ENCODE data around the gene NOL4L.

The NOL4L gene

DNA sequence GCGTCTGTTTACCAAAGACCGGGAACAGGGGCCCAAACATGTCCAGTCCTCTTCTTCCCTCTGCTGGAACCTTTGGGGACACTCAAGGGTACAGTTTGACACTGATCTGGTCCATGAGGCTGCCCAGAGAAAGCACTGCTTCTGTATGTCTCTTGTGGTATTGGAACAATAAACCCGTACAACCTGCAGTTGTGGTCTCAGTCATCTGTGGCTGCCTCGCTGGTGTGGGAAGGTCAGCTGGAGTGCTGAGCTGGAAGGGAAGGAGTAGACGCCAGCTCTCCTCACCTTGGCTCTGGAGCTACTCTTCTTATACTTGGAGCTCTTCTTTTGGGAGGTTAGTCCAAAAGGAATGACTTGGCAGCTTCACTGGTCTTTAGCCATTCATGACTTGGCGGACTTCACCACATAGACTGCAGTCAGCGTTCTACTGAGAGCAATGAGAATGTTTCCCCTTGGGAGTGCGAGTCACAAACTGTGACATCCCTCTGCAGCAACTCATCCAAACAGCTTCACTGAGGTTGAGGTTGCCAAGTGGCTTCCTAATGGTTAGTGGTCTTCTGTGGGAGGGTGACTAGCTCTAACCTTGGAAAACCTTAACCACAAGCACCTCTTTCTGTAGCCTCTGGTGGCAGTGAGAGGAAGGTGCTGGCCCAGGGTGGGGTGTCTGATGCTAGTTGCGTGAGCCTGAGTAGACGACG lies 145.9 kb downstream of the NOL4L start:
- no peaks in the 10 kb centered on the region for H3K79me2 ChIP-seq (ENCODE audit: control insufficient read depth, insufficient read depth, low read length, poor library complexity)
- H3K27ac ChIP-seq (ENCODE audit: low read depth, low read length) = no peak overlapping the region
- H3K4me3 ChIP-seq (ENCODE audit: low read depth, low read length) = no peak overlapping the region
- H3K27me3 ChIP-seq (ENCODE audit: insufficient read depth, low read length) = no peaks in the 10 kb centered on the region
- H3K4me2 ChIP-seq (ENCODE audit: low read length) = no peak overlapping the region
- H3K18ac ChIP-seq (ENCODE audit: low read length) = no peak overlapping the region
- peaks cover 49 to 58% of the 10 kb centered on the region in 2 experiments for H3K36me3 ChIP-seq (ENCODE audit: control insufficient read depth in 1 of 2, insufficient read depth in 2 of 2, low read length in 2 of 2)
- no peaks in the 10 kb centered on the region for H3K79me1 ChIP-seq (ENCODE audit: low read length)
- no peak overlapping the region for H4K12ac ChIP-seq (ENCODE audit: low read depth, low read length)
- H2BK120ac ChIP-seq (ENCODE audit: insufficient read depth, low read length, poor library complexity) = no peak overlapping the region
- H2BK12ac ChIP-seq (ENCODE audit: low read length) = no peak overlapping the region
- H3K9ac ChIP-seq (ENCODE audit: low read length) = no peak overlapping the region
- no peak overlapping the region for H2BK5ac ChIP-seq (ENCODE audit: low read depth, low read length, poor library complexity)
- H3K9me3 ChIP-seq (ENCODE audit: insufficient read depth, low read depth, low read length) = peaks cover 2% of the 10 kb centered on the region
- H3K4ac ChIP-seq (ENCODE audit: low read depth, low read length) = no peak overlapping the region
- H2AK5ac ChIP-seq (ENCODE audit: low read length) = no peak overlapping the region
- no peak overlapping the region for H4K8ac ChIP-seq (ENCODE audit: low read depth, low read length)
- peaks cover 6 to 8% of the 10 kb centered on the region in 2 experiments for H3K4me1 ChIP-seq (ENCODE audit: control insufficient read depth in 1 of 2, insufficient read depth in 2 of 2, low read length in 2 of 2)
- H3K23ac ChIP-seq (ENCODE audit: low read length) = no peak overlapping the region
- no peak overlapping the region for H2AFZ ChIP-seq (ENCODE audit: insufficient read depth, low read length, poor library complexity)
- DNase-seq = no peak
- no peak overlapping the region for H3K14ac ChIP-seq (ENCODE audit: low read length)
- no CpG with 5 or more reads among the region's 11 CpGs for WGBS (ENCODE audit: extremely low coverage, insufficient coverage, insufficient read length)
- no peak overlapping the region for H4K91ac ChIP-seq (ENCODE audit: low read depth, low read length)

DNA sequence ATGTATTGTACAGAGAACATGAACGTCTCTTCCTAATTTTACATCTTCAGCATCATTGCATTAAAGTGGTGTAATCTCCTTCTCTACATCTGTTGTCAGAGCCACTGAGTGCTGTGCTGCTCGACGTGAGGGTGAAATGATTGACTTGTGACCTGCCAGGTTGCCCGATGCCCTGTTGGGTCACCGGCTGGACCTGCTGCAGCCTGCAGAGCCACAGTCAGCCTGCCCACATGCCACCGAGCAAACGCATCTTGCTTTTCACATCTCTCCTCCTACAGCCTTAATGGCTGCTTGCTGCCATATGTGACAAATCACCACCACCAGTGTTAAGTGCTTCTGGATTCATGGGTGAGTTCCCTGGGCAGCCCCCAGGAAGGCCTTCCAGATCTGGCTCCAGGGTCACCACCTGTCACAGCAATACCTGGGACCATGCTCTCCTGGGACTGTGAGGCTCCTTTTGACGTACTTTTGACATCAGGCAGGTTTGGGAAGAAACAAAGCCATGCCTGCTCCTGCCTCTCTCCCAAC lies 146.7 kb downstream of the NOL4L start:
- H2BK120ac ChIP-seq (ENCODE audit: insufficient read depth, low read length, poor library complexity) = no peak overlapping the region
- H3K27ac ChIP-seq (ENCODE audit: low read depth, low read length) = no peak overlapping the region
- H3K79me1 ChIP-seq (ENCODE audit: low read length) = no peaks in the 10 kb centered on the region
- H3K4me1 ChIP-seq (ENCODE audit: control insufficient read depth in 1 of 2, insufficient read depth in 2 of 2, low read length in 2 of 2) = peaks cover 6 to 8% of the 10 kb centered on the region in 2 experiments
- no peak overlapping the region for H3K23ac ChIP-seq (ENCODE audit: low read length)
- H3K14ac ChIP-seq (ENCODE audit: low read length) = no peak overlapping the region
- H3K4me2 ChIP-seq (ENCODE audit: low read length) = no peak overlapping the region
- H3K4me3 ChIP-seq (ENCODE audit: low read depth, low read length) = no peak overlapping the region
- no peak overlapping the region for H3K4ac ChIP-seq (ENCODE audit: low read depth, low read length)
- no peaks in the 10 kb centered on the region for H3K79me2 ChIP-seq (ENCODE audit: control insufficient read depth, insufficient read depth, low read length, poor library complexity)
- H3K36me3 ChIP-seq (ENCODE audit: control insufficient read depth in 1 of 2, insufficient read depth in 2 of 2, low read length in 2 of 2) = peaks cover 54 to 63% of the 10 kb centered on the region in 2 experiments
- H2BK12ac ChIP-seq (ENCODE audit: low read length) = no peak overlapping the region
- H3K9ac ChIP-seq (ENCODE audit: low read length) = no peak overlapping the region
- H2AK5ac ChIP-seq (ENCODE audit: low read length) = no peak overlapping the region
- no peak overlapping the region for H2BK5ac ChIP-seq (ENCODE audit: low read depth, low read length, poor library complexity)
- H4K91ac ChIP-seq (ENCODE audit: low read depth, low read length) = no peak overlapping the region
- no peak overlapping the region for H4K12ac ChIP-seq (ENCODE audit: low read depth, low read length)
- H2AFZ ChIP-seq (ENCODE audit: insufficient read depth, low read length, poor library complexity) = no peak overlapping the region
- no peak for DNase-seq
- H4K8ac ChIP-seq (ENCODE audit: low read depth, low read length) = no peak overlapping the region
- peaks cover 2% of the 10 kb centered on the region for H3K9me3 ChIP-seq (ENCODE audit: insufficient read depth, low read depth, low read length)
- H3K18ac ChIP-seq (ENCODE audit: low read length) = no peak overlapping the region
- H3K27me3 ChIP-seq (ENCODE audit: insufficient read depth, low read length) = no peaks in the 10 kb centered on the region
- no CpG with 5 or more reads among the region's 8 CpGs for whole genome bisulfite sequencing (ENCODE audit: extremely low coverage, insufficient coverage, insufficient read length)

DNA sequence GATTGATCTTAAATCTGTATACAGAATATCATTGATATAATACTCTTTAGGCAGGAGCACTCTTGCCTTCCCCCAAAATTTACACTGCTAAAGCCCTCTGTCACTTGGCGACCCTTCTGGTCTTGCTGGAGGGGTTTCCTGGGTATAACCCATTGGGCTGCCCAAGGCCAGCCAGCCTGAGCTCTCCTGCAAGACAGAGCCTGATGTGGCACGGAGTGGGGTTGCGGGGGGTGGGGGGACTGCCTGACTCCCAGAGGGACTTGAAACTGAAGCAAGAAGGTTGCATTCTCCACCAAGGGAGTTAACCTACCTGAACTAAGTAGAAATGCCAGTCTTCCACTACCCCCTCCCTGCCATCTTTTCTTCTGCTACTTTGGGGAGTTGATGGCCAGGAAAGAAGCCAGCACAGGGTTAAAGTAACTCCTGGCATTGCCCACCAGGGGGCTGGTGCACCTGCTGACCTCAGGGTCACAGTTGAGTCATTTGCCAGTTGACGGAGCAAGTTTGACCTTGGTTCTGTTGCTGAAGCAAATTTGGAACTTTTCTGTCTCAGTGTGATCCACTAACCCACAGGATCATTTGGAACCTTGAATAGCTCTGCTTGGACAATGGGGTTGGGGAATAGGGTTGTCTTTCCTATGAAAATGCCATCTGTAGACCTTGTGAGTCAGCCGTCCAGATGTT lies 147.6 kb downstream of the NOL4L start:
- H4K12ac ChIP-seq (ENCODE audit: low read depth, low read length) = no peak overlapping the region
- no peak overlapping the region for H4K91ac ChIP-seq (ENCODE audit: low read depth, low read length)
- H2BK12ac ChIP-seq (ENCODE audit: low read length) = no peak overlapping the region
- no peak overlapping the region for H3K9ac ChIP-seq (ENCODE audit: low read length)
- no peak overlapping the region for H3K23ac ChIP-seq (ENCODE audit: low read length)
- peaks cover 58 to 67% of the 10 kb centered on the region in 2 experiments for H3K36me3 ChIP-seq (ENCODE audit: control insufficient read depth in 1 of 2, insufficient read depth in 2 of 2, low read length in 2 of 2)
- peaks cover 6 to 7% of the 10 kb centered on the region in 2 experiments for H3K4me1 ChIP-seq (ENCODE audit: control insufficient read depth in 1 of 2, insufficient read depth in 2 of 2, low read length in 2 of 2)
- H3K18ac ChIP-seq (ENCODE audit: low read length) = no peak overlapping the region
- WGBS (ENCODE audit: extremely low coverage, insufficient coverage, insufficient read length) = no CpG with 5 or more reads among the region's 5 CpGs
- H2AFZ ChIP-seq (ENCODE audit: insufficient read depth, low read length, poor library complexity) = no peak overlapping the region
- H2AK5ac ChIP-seq (ENCODE audit: low read length) = no peak overlapping the region
- no peak overlapping the region for H3K4ac ChIP-seq (ENCODE audit: low read depth, low read length)
- no peak overlapping the region for H2BK120ac ChIP-seq (ENCODE audit: insufficient read depth, low read length, poor library complexity)
- H3K79me2 ChIP-seq (ENCODE audit: control insufficient read depth, insufficient read depth, low read length, poor library complexity) = no peaks in the 10 kb centered on the region
- H3K9me3 ChIP-seq (ENCODE audit: insufficient read depth, low read depth, low read length) = peaks cover 2% of the 10 kb centered on the region
- H3K4me3 ChIP-seq (ENCODE audit: low read depth, low read length) = no peak overlapping the region
- H3K79me1 ChIP-seq (ENCODE audit: low read length) = no peaks in the 10 kb centered on the region
- no peak overlapping the region for H2BK5ac ChIP-seq (ENCODE audit: low read depth, low read length, poor library complexity)
- H4K8ac ChIP-seq (ENCODE audit: low read depth, low read length) = no peak overlapping the region
- H3K4me2 ChIP-seq (ENCODE audit: low read length) = no peak overlapping the region
- H3K27ac ChIP-seq (ENCODE audit: low read depth, low read length) = no peak overlapping the region
- peak in 1 of 2 donors; percentile 19 for DNase-seq
- no peaks in the 10 kb centered on the region for H3K27me3 ChIP-seq (ENCODE audit: insufficient read depth, low read length)
- H3K14ac ChIP-seq (ENCODE audit: low read length) = no peak overlapping the region

DNA sequence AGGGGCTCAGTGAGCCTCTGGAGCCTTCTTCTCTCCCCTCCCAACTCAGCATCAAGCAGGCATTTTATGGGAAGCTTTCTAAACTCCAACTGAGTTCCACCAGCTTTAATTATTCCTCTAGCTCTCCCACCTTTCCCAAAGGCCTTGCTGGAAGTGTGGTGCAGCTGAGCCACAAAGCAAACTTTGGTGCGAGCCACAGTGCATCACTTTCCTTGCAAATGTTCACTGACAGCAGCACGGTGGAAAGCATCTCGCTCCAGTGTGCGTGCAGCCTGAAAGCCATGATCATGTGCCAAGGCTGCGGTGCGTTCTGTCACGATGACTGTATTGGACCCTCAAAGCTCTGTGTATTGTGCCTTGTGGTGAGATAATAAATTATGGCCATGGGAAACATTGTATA lies 148.2 kb downstream of the NOL4L start:
- H3K79me1 ChIP-seq (ENCODE audit: low read length) = no peaks in the 10 kb centered on the region
- H3K23ac ChIP-seq (ENCODE audit: low read length) = no peak overlapping the region
- H4K8ac ChIP-seq (ENCODE audit: low read depth, low read length) = no peak overlapping the region
- H2BK120ac ChIP-seq (ENCODE audit: insufficient read depth, low read length, poor library complexity) = no peak overlapping the region
- H3K36me3 ChIP-seq (ENCODE audit: control insufficient read depth in 1 of 2, insufficient read depth in 2 of 2, low read length in 2 of 2) = peaks cover 60 to 71% of the 10 kb centered on the region in 2 experiments
- no peak overlapping the region for H2AFZ ChIP-seq (ENCODE audit: insufficient read depth, low read length, poor library complexity)
- H4K91ac ChIP-seq (ENCODE audit: low read depth, low read length) = no peak overlapping the region
- no peak overlapping the region for H3K4ac ChIP-seq (ENCODE audit: low read depth, low read length)
- no peak overlapping the region for H3K9ac ChIP-seq (ENCODE audit: low read length)
- DNase-seq = no peak
- no peak overlapping the region for H3K14ac ChIP-seq (ENCODE audit: low read length)
- no peak overlapping the region for H3K4me2 ChIP-seq (ENCODE audit: low read length)
- no peak overlapping the region for H2BK5ac ChIP-seq (ENCODE audit: low read depth, low read length, poor library complexity)
- no CpG with 5 or more reads among the region's 7 CpGs for WGBS (ENCODE audit: extremely low coverage, insufficient coverage, insufficient read length)
- peaks cover 5 to 6% of the 10 kb centered on the region in 2 experiments for H3K4me1 ChIP-seq (ENCODE audit: control insufficient read depth in 1 of 2, insufficient read depth in 2 of 2, low read length in 2 of 2)
- no peak overlapping the region for H4K12ac ChIP-seq (ENCODE audit: low read depth, low read length)
- H3K4me3 ChIP-seq (ENCODE audit: low read depth, low read length) = no peak overlapping the region
- H3K79me2 ChIP-seq (ENCODE audit: control insufficient read depth, insufficient read depth, low read length, poor library complexity) = no peaks in the 10 kb centered on the region
- H3K27ac ChIP-seq (ENCODE audit: low read depth, low read length) = no peak overlapping the region
- H3K27me3 ChIP-seq (ENCODE audit: insufficient read depth, low read length) = no peaks in the 10 kb centered on the region
- no peak overlapping the region for H3K18ac ChIP-seq (ENCODE audit: low read length)
- H2BK12ac ChIP-seq (ENCODE audit: low read length) = no peak overlapping the region
- peaks cover 2% of the 10 kb centered on the region for H3K9me3 ChIP-seq (ENCODE audit: insufficient read depth, low read depth, low read length)
- no peak overlapping the region for H2AK5ac ChIP-seq (ENCODE audit: low read length)
